Measurements from ENCODE around the gene TOM1L2.
A peak's percentile ranks its signal among the peaks of the same experiment; 100 is the strongest.

The TOM1L2 gene

GRCh38 chr17:17994271-17995069 is 22.3 kb upstream of the TOM1L2 start:
- DNase-seq (ENCODE audit: low spot score) = peak; percentile 4

GRCh38 chr17:17993852-17994251 is 21.7 kb upstream of the TOM1L2 start:
- DNase-seq (ENCODE audit: low spot score) = no peak

- DNase-seq (ENCODE audit: low spot score) = no peak
These were observed 21.2 kb upstream of the TOM1L2 start for GRCh38 chr17:17993366-17993765.

GRCh38 chr17:17990282-17990681 is 18.1 kb upstream of the TOM1L2 start:
- no peak for DNase-seq (ENCODE audit: low spot score)

GRCh38 chr17:17989618-17990017 is 17.4 kb upstream of the TOM1L2 start:
- DNase-seq (ENCODE audit: low spot score) = no peak

- no peak for DNase-seq (ENCODE audit: low spot score)
These were observed 16.9 kb upstream of the TOM1L2 start for GRCh38 chr17:17989081-17989480.

GRCh38 chr17:17988427-17988945 is 16.3 kb upstream of the TOM1L2 start:
- no peak for DNase-seq (ENCODE audit: low spot score)

GRCh38 chr17:17987901-17988300 is 15.7 kb upstream of the TOM1L2 start:
- DNase-seq (ENCODE audit: low spot score) = no peak

- DNase-seq (ENCODE audit: low spot score) = no peak
These were observed 15.1 kb upstream of the TOM1L2 start for GRCh38 chr17:17987187-17987896.

- DNase-seq (ENCODE audit: low spot score) = no peak
These were observed 13.4 kb upstream of the TOM1L2 start for GRCh38 chr17:17985555-17985954.

- DNase-seq (ENCODE audit: low spot score) = no peak
These were observed 13.0 kb upstream of the TOM1L2 start for GRCh38 chr17:17985153-17985552.

GRCh38 chr17:17983776-17984175 is 11.6 kb upstream of the TOM1L2 start:
- DNase-seq (ENCODE audit: low spot score) = no peak

- DNase-seq (ENCODE audit: low spot score) = no peak
These were observed 11.2 kb upstream of the TOM1L2 start for GRCh38 chr17:17983376-17983775.

- DNase-seq (ENCODE audit: low spot score) = no peak
These were observed 10.6 kb upstream of the TOM1L2 start for GRCh38 chr17:17982801-17983200.

- DNase-seq (ENCODE audit: low spot score) = no peak
These were observed 9.1 kb upstream of the TOM1L2 start for GRCh38 chr17:17981330-17981729.

GRCh38 chr17:17979778-17980177 is 7.6 kb upstream of the TOM1L2 start:
- no peak for DNase-seq (ENCODE audit: low spot score)

GRCh38 chr17:17978481-17979424 is 6.6 kb upstream of the TOM1L2 start:
- DNase-seq (ENCODE audit: low spot score) = no peak

- no peak for DNase-seq (ENCODE audit: low spot score)
These were observed 4.9 kb upstream of the TOM1L2 start for GRCh38 chr17:17976931-17977570.

- DNase-seq (ENCODE audit: low spot score) = no peak
These were observed 3.2 kb upstream of the TOM1L2 start for GRCh38 chr17:17975436-17975835.

- DNase-seq (ENCODE audit: low spot score) = no peak
These were observed 703 bp upstream of the TOM1L2 start for GRCh38 chr17:17972952-17973254.

- peak; percentile 12 for DNase-seq (ENCODE audit: low spot score)
These were observed 622 bp downstream of the TOM1L2 start for GRCh38 chr17:17971431-17972125.
